Measurements from ENCODE around the gene LTBP1.

- TF ChIP-seq YY1 (IDR thresholded peaks at IDR 0.05; ENCODE audit: low read depth) (no peak), CREB1 (IDR thresholded peaks at IDR 0.05; ENCODE audit: low read depth) (no peak), RAD21 (IDR thresholded peaks at IDR 0.05; ENCODE audit: low read depth) (peak; percentile 60), TAF1 (IDR thresholded peaks at IDR 0.05; ENCODE audit: low read depth) (no peak), REST (IDR thresholded peaks at IDR 0.05; ENCODE audit: low read depth) (no peak), CEBPB (IDR thresholded peaks at IDR 0.05) (no peak), FOXM1 (IDR thresholded peaks at IDR 0.05; ENCODE audit: borderline replicate concordance, low read depth) (no peak), MAX (IDR thresholded peaks at IDR 0.05) (no peak)
Measured at GRCh38 chr2:33395655-33396249, 449.0 kb downstream of the LTBP1 start.

All from Ishikawa (cell line).